K562 (cell line): Measurements from ENCODE around the gene SNX9. TPM values are rescaled to one million over a fixed set of nuclear protein-coding genes. Genes with fewer than 3 reads are reported as not detected.
A peak's percentile ranks its signal among the peaks of the same experiment; 100 is the strongest.

Experiments
- ARHGAP35 ChIP-seq: fragments of 450-650 bp; IDR thresholded peaks from 2 replicates; pipeline ENCODE4 v1.6.1; 2018; ENCODE audit not compliant: partially characterized antibody
- ATF2 ChIP-seq: sonication (generic); formaldehyde crosslinking; IDR thresholded peaks from 2 replicates; pipeline ENCODE4 v1.8.1; 2022; ENCODE audit warnings: missing genetic modification reagents
- BRF2 ChIP-seq: IDR thresholded peaks from 3 replicates; pipeline ENCODE4 v1.6.1; 2011; ENCODE audit warnings: borderline replicate concordance, mild to moderate bottlenecking; ENCODE audit not compliant: insufficient read length, insufficient read depth
- ELK1 ChIP-seq: sonication (generic); formaldehyde crosslinking; IDR thresholded peaks from 2 replicates; pipeline ENCODE4 v1.8.1; 2022; ENCODE audit warnings: missing genetic modification reagents
- EP400 ChIP-seq: fragments of 450-650 bp; IDR thresholded peaks from 2 replicates; pipeline ENCODE4 v1.6.1; 2017; ENCODE audit warnings: antibody characterized with exemption, mild to moderate bottlenecking, moderate library complexity
- GATAD2B ChIP-seq: fragments of 450-650 bp; IDR thresholded peaks from 2 replicates; pipeline ENCODE4 v1.6.1; 2017; ENCODE audit warnings: mild to moderate bottlenecking, borderline replicate concordance
- HNRNPH1 ChIP-seq: fragments of 200-400 bp; formaldehyde crosslinking; optimal IDR thresholded peaks from 2 replicates; pipeline ENCODE3; 2017; ENCODE audit warnings: low read depth, mild to moderate bottlenecking, low read length, moderate library complexity
- HOMEZ ChIP-seq: fragments of 250-450 bp; sonication (Bioruptor Pico); IDR thresholded peaks from 2 replicates; pipeline ENCODE4 v1.4.0; 2020; ENCODE audit warnings: mild to moderate bottlenecking, moderate library complexity
- MEF2A ChIP-seq: IDR thresholded peaks from 2 replicates; pipeline ENCODE4 v1.6.1; 2011; ENCODE audit warnings: low read depth, mild to moderate bottlenecking, low read length, moderate library complexity; ENCODE audit not compliant: control insufficient read depth
- PPARD ChIP-seq: fragments of 250-450 bp; sonication (Bioruptor Pico); IDR thresholded peaks from 2 replicates; pipeline ENCODE4 v1.8.0; 2022; ENCODE audit warnings: inconsistent platforms, mild to moderate bottlenecking, moderate library complexity
- RBBP5 ChIP-seq: fragments of 200-600 bp; sonication (generic); IDR thresholded peaks from 2 replicates; pipeline ENCODE4 v1.6.1; 2012; ENCODE audit warnings: borderline replicate concordance, mild to moderate bottlenecking, low read length, control low read depth, inconsistent platforms; ENCODE audit not compliant: insufficient read depth, poor library complexity, severe bottlenecking
- TAL1 ChIP-seq: fragments of 450-650 bp; IDR thresholded peaks from 2 replicates; pipeline ENCODE4 v1.6.1; 2016; ENCODE audit warnings: mild to moderate bottlenecking
- TBP ChIP-seq: optimal IDR thresholded peaks from 2 replicates; pipeline ENCODE3; 2011; ENCODE audit warnings: low read depth, low read length, improper control_type of control experiment
- TCF3 ChIP-seq: sonication (generic); formaldehyde crosslinking; IDR thresholded peaks from 2 replicates; pipeline ENCODE4 v1.4.0; 2020; ENCODE audit warnings: mild to moderate bottlenecking, missing genetic modification reagents
- THAP7 ChIP-seq: fragments of 250-450 bp; sonication (Bioruptor Pico); IDR thresholded peaks from 2 replicates; pipeline ENCODE4 v1.5.0; 2021
- U2AF2 ChIP-seq: fragments of 200-400 bp; formaldehyde crosslinking; optimal IDR thresholded peaks from 2 replicates; pipeline ENCODE3; 2017; ENCODE audit warnings: low read depth, mild to moderate bottlenecking, low read length
- XRCC3 ChIP-seq: fragments of 450-650 bp; IDR thresholded peaks from 2 replicates; pipeline ENCODE4 v1.6.1; 2017; ENCODE audit warnings: mild to moderate bottlenecking, moderate library complexity
- ZBTB11 ChIP-seq, 3 experiments: fragments of 200-800 bp in 1 of 3; fragments of 250-450 bp in 1 of 3; fragments of 450-650 bp in 1 of 3; sonication (Bioruptor Pico) in 1 of 3; sonication (Bioruptor generic) in 1 of 3; formaldehyde crosslinking in 1 of 3; IDR thresholded peaks; 2 replicates each; pipeline versions ENCODE4 v1.6.1 to v1.8.0; 2016 to 2022; ENCODE audit warnings: mild to moderate bottlenecking in 2 of 3, missing genetic modification characterization in 2 of 3, missing compliant biosample characterization in 1 of 3, moderate library complexity in 1 of 3
- polyA plus RNA-seq, 8 experiments: library from polyadenylated mRNA; depleted of rRNA in 4 of 8; stranded (reverse) in 5 of 8; unstranded in 3 of 8; fragments of >200 nt; fragmentation: Nextera tagmentation in 2 of 8; fragmentation: Illumina TruSeq in 1 of 8; extraction: Ambion mirVana in 2 of 8; extraction: Trizol in 1 of 8; gene quantifications; 2 replicates each; pipeline versions ENCODE4 v1.2.1 to v1.2.3, GENCODE V29; 2011 to 2014; ENCODE audit warnings: inconsistent platforms in 1 of 8, missing spikeins in 1 of 8
- total RNA-seq, 7 experiments: library from RNA; depleted of rRNA in 6 of 7; stranded (reverse); fragments of >200 nt in 6 of 7; fragmentation: Illumina TruSeq in 2 of 7; extraction: Trizol in 2 of 7; gene quantifications; 2 replicates each; pipeline versions ENCODE4 v1.2.1 to v1.2.3, GENCODE V29; 2011 to 2021; ENCODE audit warnings: low replicate concordance in 1 of 7

Gene SNX9
- total and polyA plus RNA-seq, 9 of the 15 experiments (the other 6 are each of a cell fraction or from before 2014, with no cell fraction given) = 6.0 to 81.7 (median 57.1) TPM

- TF ChIP-seq XRCC3 (no peak), PPARD (CRISPR knock-in tag) (no peak), ZBTB11 (CRISPR knock-in tag; IDR thresholded peaks at IDR 0.05) (no peak), TBP (no peak), ELK1 (CRISPR knock-in tag) (no peak), EP400 (peak; percentile 72), ARHGAP35 (no peak), TCF3 (CRISPR knock-in tag) (peak; percentile 89), RBBP5 (no peak), U2AF2 (no peak), ATF2 (CRISPR knock-in tag) (no peak), HNRNPH1 (no peak), MEF2A (no peak), BRF2 (no peak), GATAD2B (peak; percentile 68; the same call in 1 of the 2 replicates), TAL1 (peak; percentile 93), HOMEZ (CRISPR knock-in tag) (no peak), THAP7 (CRISPR knock-in tag) (no peak)
Observed at GRCh38 chr6:157906537-157907061, 83.6 kb downstream of the SNX9 start (continued).
